ENCODE results near the gene HSPA12A. TPM values are rescaled to one million over a fixed set of nuclear protein-coding genes. Genes with fewer than 3 reads are reported as not detected.

The HSPA12A gene
- total RNA-seq, 1 donor, result 10.9 TPM

DNA sequence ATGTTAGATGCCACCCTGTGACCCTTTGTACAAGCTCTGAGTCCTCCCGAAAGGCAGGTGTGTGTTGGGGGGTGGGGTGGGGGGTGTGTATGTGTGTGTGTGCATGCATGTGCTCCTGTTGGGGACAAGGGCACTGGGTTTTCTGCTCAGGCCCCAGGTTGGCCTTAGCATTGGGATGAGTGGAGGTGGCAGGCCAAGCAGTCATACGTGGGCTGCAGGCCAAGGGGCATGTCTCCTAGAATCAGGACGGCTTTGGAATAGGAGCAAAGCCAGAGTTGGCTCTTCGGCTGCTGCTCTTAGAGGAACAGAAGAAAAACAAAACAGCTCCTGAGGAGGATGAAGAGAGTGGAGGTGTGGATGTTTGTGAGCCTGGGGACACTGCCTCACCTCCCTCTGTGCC is 26.0 kb downstream of the HSPA12A start:
- Histone ChIP-seq H4K20me1 (ENCODE audit: insufficient read depth, low read length) (peaks cover 20% of the 10 kb centered on the region), H3K27me3 (ENCODE audit: insufficient read depth, low read length) (no peaks in the 10 kb centered on the region), H3K9me3 (ENCODE audit: low read depth, low read length) (no peaks in the 10 kb centered on the region), H3K4me3 (ENCODE audit: insufficient read depth, low read length) (no peak overlapping the region), H3K36me3 (ENCODE audit: insufficient read depth, low read length) (no peaks in the 10 kb centered on the region), H3K4me1 (ENCODE audit: insufficient read depth, low read length) (peaks cover 7% of the 10 kb centered on the region), H3K27ac (ENCODE audit: low read depth, low read length) (no peak overlapping the region), H3K4me2 (ENCODE audit: insufficient read depth, low read length) (no peak overlapping the region), H3K79me2 (ENCODE audit: insufficient read depth, low read length) (peaks cover 36% of the 10 kb centered on the region), H2AFZ (ENCODE audit: low read length) (no peak overlapping the region)
- TF ChIP-seq, protein P1, sequence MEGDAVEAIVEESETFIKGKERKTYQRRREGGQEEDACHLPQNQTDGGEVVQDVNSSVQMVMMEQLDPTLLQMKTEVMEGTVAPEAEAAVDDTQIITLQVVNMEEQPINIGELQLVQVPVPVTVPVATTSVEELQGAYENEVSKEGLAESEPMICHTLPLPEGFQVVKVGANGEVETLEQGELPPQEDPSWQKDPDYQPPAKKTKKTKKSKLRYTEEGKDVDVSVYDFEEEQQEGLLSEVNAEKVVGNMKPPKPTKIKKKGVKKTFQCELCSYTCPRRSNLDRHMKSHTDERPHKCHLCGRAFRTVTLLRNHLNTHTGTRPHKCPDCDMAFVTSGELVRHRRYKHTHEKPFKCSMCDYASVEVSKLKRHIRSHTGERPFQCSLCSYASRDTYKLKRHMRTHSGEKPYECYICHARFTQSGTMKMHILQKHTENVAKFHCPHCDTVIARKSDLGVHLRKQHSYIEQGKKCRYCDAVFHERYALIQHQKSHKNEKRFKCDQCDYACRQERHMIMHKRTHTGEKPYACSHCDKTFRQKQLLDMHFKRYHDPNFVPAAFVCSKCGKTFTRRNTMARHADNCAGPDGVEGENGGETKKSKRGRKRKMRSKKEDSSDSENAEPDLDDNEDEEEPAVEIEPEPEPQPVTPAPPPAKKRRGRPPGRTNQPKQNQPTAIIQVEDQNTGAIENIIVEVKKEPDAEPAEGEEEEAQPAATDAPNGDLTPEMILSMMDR (IDR thresholded peaks at IDR 0.05; ENCODE audit: extremely low read depth, low read depth, low read length), result no peak
- DNase-seq (ENCODE audit: insufficient read length, low spot score, missing footprints), result no peak

DNA sequence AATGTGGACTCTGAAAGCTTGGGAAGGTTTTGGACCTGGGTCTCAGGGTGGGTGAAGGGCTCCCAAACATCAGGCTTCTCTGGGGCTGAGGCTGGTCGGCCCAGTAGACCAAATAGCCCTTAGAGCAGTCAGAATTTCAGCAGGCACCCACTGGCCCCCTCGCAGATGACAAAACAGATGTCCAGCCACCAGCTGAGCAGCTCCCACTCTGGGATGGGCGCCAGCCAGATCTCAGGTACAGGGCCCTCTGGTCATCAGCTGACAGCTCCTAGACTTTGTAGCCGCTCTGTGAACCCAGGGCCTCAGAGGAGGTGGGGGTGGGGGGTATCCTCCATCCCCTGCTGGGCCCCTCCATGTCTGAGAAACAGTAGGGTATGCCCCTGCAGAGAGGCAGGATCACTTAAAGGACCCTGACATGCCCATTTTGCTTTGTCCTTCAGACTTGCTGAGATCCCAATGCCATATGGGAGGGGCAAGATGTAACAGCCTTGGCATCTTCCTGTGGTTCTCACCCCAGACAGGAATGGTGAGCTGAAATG is 26.5 kb downstream of the HSPA12A start:
- TF ChIP-seq, protein P1 (IDR thresholded peaks at IDR 0.05; ENCODE audit: extremely low read depth, low read depth, low read length), result no peak
- H3K79me2 ChIP-seq (ENCODE audit: insufficient read depth, low read length), result peaks cover 41% of the 10 kb centered on the region
- H3K27me3 ChIP-seq (ENCODE audit: insufficient read depth, low read length), result no peaks in the 10 kb centered on the region
- no peak overlapping the region for H2AFZ ChIP-seq (ENCODE audit: low read length)
- H3K27ac ChIP-seq (ENCODE audit: low read depth, low read length), result no peak overlapping the region
- DNase-seq (ENCODE audit: insufficient read length, low spot score, missing footprints), result no peak
- H3K36me3 ChIP-seq (ENCODE audit: insufficient read depth, low read length), result no peaks in the 10 kb centered on the region
- H3K4me2 ChIP-seq (ENCODE audit: insufficient read depth, low read length), result no peak overlapping the region
- peaks cover 23% of the 10 kb centered on the region for H4K20me1 ChIP-seq (ENCODE audit: insufficient read depth, low read length)
- H3K4me3 ChIP-seq (ENCODE audit: insufficient read depth, low read length), result no peak overlapping the region
- no peaks in the 10 kb centered on the region for H3K9me3 ChIP-seq (ENCODE audit: low read depth, low read length)
- H3K4me1 ChIP-seq (ENCODE audit: insufficient read depth, low read length), result peaks cover 7% of the 10 kb centered on the region

DNA sequence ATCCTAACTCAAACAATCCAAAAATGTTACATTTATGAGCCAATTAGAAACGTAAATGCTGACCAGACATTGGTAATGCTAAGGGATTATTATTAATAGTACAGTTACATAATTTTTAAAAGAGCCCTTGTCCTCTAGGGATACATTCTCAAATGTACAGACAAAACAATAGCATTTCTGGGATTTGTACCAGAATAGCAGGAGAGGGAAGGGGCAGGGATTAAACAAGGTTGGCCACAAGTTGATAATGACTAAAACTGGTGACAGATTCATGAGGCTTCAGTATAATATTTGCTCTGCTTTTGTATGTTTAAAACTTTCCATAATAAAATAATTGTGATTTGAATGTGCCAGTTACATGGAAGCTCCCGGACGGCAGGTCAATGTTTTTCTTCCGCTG is 27.0 kb downstream of the HSPA12A start:
- no peak overlapping the region for H3K4me2 ChIP-seq (ENCODE audit: insufficient read depth, low read length)
- no peaks in the 10 kb centered on the region for H3K36me3 ChIP-seq (ENCODE audit: insufficient read depth, low read length)
- peaks cover 7% of the 10 kb centered on the region for H3K4me1 ChIP-seq (ENCODE audit: insufficient read depth, low read length)
- H3K4me3 ChIP-seq (ENCODE audit: insufficient read depth, low read length), result no peak overlapping the region
- no peak overlapping the region for H3K27ac ChIP-seq (ENCODE audit: low read depth, low read length)
- H3K79me2 ChIP-seq (ENCODE audit: insufficient read depth, low read length), result peaks cover 42% of the 10 kb centered on the region
- DNase-seq (ENCODE audit: insufficient read length, low spot score, missing footprints), result no peak
- H3K9me3 ChIP-seq (ENCODE audit: low read depth, low read length), result no peaks in the 10 kb centered on the region
- TF ChIP-seq, protein P1 (IDR thresholded peaks at IDR 0.05; ENCODE audit: extremely low read depth, low read depth, low read length), result no peak
- H3K27me3 ChIP-seq (ENCODE audit: insufficient read depth, low read length), result no peaks in the 10 kb centered on the region
- H2AFZ ChIP-seq (ENCODE audit: low read length), result no peak overlapping the region
- peaks cover 21% of the 10 kb centered on the region for H4K20me1 ChIP-seq (ENCODE audit: insufficient read depth, low read length)

DNA sequence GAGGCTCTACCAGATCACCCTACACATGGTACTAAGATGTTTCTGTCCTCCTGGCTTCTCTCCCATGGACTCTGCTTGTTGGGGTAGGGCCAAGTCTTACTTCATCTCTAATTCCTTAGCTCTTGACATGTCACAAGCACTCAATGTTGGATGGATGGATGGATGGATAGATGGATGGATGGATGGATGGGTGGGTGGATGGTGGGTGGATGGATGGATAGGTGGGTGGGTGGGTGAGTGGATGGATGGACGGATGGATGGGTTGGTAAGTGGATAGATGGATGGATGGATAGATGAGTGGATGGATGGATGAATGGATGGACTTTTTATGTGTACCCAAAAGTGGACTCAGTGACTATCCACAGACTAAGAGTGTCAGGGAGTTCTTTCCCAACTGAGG is 28.5 kb downstream of the HSPA12A start:
- TF ChIP-seq, protein P1 (IDR thresholded peaks at IDR 0.05; ENCODE audit: extremely low read depth, low read depth, low read length), result no peak
- no peaks in the 10 kb centered on the region for H3K36me3 ChIP-seq (ENCODE audit: insufficient read depth, low read length)
- H3K27me3 ChIP-seq (ENCODE audit: insufficient read depth, low read length), result no peaks in the 10 kb centered on the region
- peaks cover 45% of the 10 kb centered on the region for H3K79me2 ChIP-seq (ENCODE audit: insufficient read depth, low read length)
- peaks cover 6% of the 10 kb centered on the region for H3K4me1 ChIP-seq (ENCODE audit: insufficient read depth, low read length)
- H3K9me3 ChIP-seq (ENCODE audit: low read depth, low read length), result no peaks in the 10 kb centered on the region
- no peak overlapping the region for H2AFZ ChIP-seq (ENCODE audit: low read length)
- DNase-seq (ENCODE audit: insufficient read length, low spot score, missing footprints), result no peak
- no peak overlapping the region for H3K4me2 ChIP-seq (ENCODE audit: insufficient read depth, low read length)
- peaks cover 15% of the 10 kb centered on the region for H4K20me1 ChIP-seq (ENCODE audit: insufficient read depth, low read length)
- no peak overlapping the region for H3K4me3 ChIP-seq (ENCODE audit: insufficient read depth, low read length)
- H3K27ac ChIP-seq (ENCODE audit: low read depth, low read length), result no peak overlapping the region

Measured in osteoblast (primary cell).